A549 (cell line): ENCODE measurements around the gene CABP1. TPM values are rescaled to one million over a fixed set of nuclear protein-coding genes. Genes with fewer than 3 reads are reported as not detected.

ENCODE experiments used
- ATAC-seq, 2 experiments: fragments of 200-7000 bp in 1 of 2; fragments of >200 bp in 1 of 2; cut with Nextera tagmentation in 1 of 2; cut with Tn5 transposase in 1 of 2; 3 replicates each; pipeline versions ENCODE4 v1.8.0 to v1.9.1; 2018 to 2020; ENCODE audit warnings: mild to moderate bottlenecking in 1 of 2, moderate library complexity in 1 of 2
- CTCF ChIA-PET: fragments of 300-600 bp; sonication (Branson Sonifier 250); formaldehyde crosslinking; extraction: SDS; loops from one replicate; lab custom pipeline; 2021; ENCODE audit warnings: antibody characterized with exemption, inconsistent platforms; lab: Yijun Ruan, JAX
- POLR2A ChIA-PET: fragments of 350-600 bp; formaldehyde crosslinking; extraction: SDS; loops from one replicate; lab custom pipeline; 2021; ENCODE audit warnings: antibody characterized with exemption, inconsistent platforms; lab: Yijun Ruan, JAX
- DNase-seq, 2 experiments: peaks; one replicate each; pipeline versions ENCODE4 v3.0.0 to v3.0.0-alpha.2; 2011 to 2016; ENCODE audit warnings: low read depth in 1 of 2, low spot score in 1 of 2
- FAIRE-seq: peaks from 2 replicates; lab custom pipeline; 2011; peaks lifted over from hg19 to GRCh38; lab: Jason Lieb, UNC
- H3K27ac ChIP-seq, 2 experiments: fragments of >200 bp; sonication (Bioruptor Twin); formaldehyde crosslinking; 3 replicates each; pipeline ENCODE4 v1.5.1; 2016 to 2017
- H3K4me1 ChIP-seq: fragments of >200 bp; sonication (Bioruptor Twin); formaldehyde crosslinking; 3 replicates; pipeline ENCODE4 v1.6.1; 2016
- H3K4me2 ChIP-seq: fragments of >200 bp; sonication (Bioruptor Twin); formaldehyde crosslinking; 3 replicates; pipeline ENCODE4 v1.6.1; 2016
- H3K4me3 ChIP-seq: fragments of >200 bp; sonication (Bioruptor Twin); formaldehyde crosslinking; 3 replicates; pipeline ENCODE4 v1.5.1; 2016
- H3K9me3 ChIP-seq: fragments of >200 bp; sonication (Bioruptor Twin); formaldehyde crosslinking; 3 replicates; pipeline ENCODE4 v1.6.1; 2016
- BHLHE40 ChIP-seq: IDR thresholded peaks from 2 replicates; pipeline ENCODE4 v1.6.1; 2012; ENCODE audit warnings: low read depth, low read length, inconsistent platforms
- CBX2 ChIP-seq: fragments of 200-600 bp; sonication (generic); IDR thresholded peaks from 2 replicates; pipeline ENCODE4 v1.6.1; 2016; ENCODE audit warnings: low read depth, mild to moderate bottlenecking, borderline replicate concordance
- CBX8 ChIP-seq: fragments of 200-600 bp; sonication (generic); IDR thresholded peaks from 2 replicates; pipeline ENCODE4 v1.6.1; 2016
- CEBPB ChIP-seq, 2 experiments: fragments of >200 bp in 1 of 2; sonication (Bioruptor Twin) in 1 of 2; formaldehyde crosslinking in 1 of 2; IDR thresholded peaks; 2 replicates each; pipeline ENCODE4 v1.6.1; 2012 to 2016
- CHD2 ChIP-seq: fragments of 150-350 bp; IDR thresholded peaks from 2 replicates; pipeline ENCODE4 v1.6.1; 2014; ENCODE audit warnings: low read length; ENCODE audit not compliant: partially characterized antibody
- CTCF ChIP-seq: fragments of >200 bp; sonication (Bioruptor Twin); formaldehyde crosslinking; IDR thresholded peaks from 3 replicates; pipeline ENCODE4 v1.5.1; 2016
- EP300 ChIP-seq, 2 experiments: fragments of >200 bp; sonication (Bioruptor Twin); formaldehyde crosslinking; IDR thresholded peaks; 2 replicates in 1 of 2; 3 replicates in 1 of 2; pipeline ENCODE4 v1.6.1; 2016 to 2017
- ESRRA ChIP-seq: fragments of 150-350 bp; IDR thresholded peaks from 2 replicates; pipeline ENCODE4 v1.6.1; 2014; ENCODE audit warnings: mild to moderate bottlenecking, low read length, borderline replicate concordance
- FOSL2 ChIP-seq, 2 experiments: fragments of 450-650 bp in 1 of 2; fragments of >200 bp in 1 of 2; sonication (Bioruptor Twin) in 1 of 2; formaldehyde crosslinking; IDR thresholded peaks; 2 replicates each; pipeline versions ENCODE4 v1.5.0 to v1.6.1; 2016 to 2020; ENCODE audit warnings: mild to moderate bottlenecking in 1 of 2, moderate library complexity in 1 of 2
- GATA3 ChIP-seq: IDR thresholded peaks from 2 replicates; pipeline ENCODE4 v1.6.1; 2012; ENCODE audit warnings: borderline replicate concordance
- HDAC2 ChIP-seq: fragments of 200-600 bp; sonication (generic); IDR thresholded peaks from 2 replicates; pipeline ENCODE4 v1.6.1; 2016
- HOXB13 ChIP-seq: fragments of 250-450 bp; sonication (Bioruptor Pico); IDR thresholded peaks from 2 replicates; pipeline ENCODE4 v1.5.0; 2020; ENCODE audit warnings: low read depth, mild to moderate bottlenecking, moderate library complexity
- HOXB5 ChIP-seq: fragments of 250-450 bp; sonication (Bioruptor Pico); IDR thresholded peaks from 2 replicates; pipeline ENCODE4 v1.5.0; 2020; ENCODE audit warnings: mild to moderate bottlenecking, moderate library complexity
- MAZ ChIP-seq: fragments of 150-350 bp; IDR thresholded peaks from 2 replicates; pipeline ENCODE4 v1.6.1; 2014; ENCODE audit warnings: antibody characterized with exemption, low read depth, low read length, borderline replicate concordance
- MYC ChIP-seq: IDR thresholded peaks from 2 replicates; pipeline ENCODE4 v1.6.1; 2012; ENCODE audit warnings: mild to moderate bottlenecking, inconsistent platforms, low read length, improper control_type of control experiment, borderline replicate concordance
- NPAS2 ChIP-seq: fragments of 250-450 bp; sonication (Bioruptor Pico); IDR thresholded peaks from 2 replicates; pipeline ENCODE4 v1.8.0; 2022; ENCODE audit warnings: mild to moderate bottlenecking, moderate library complexity, borderline replicate concordance
- NR3C1 ChIP-seq: fragments of >200 bp; sonication (Bioruptor Twin); formaldehyde crosslinking; IDR thresholded peaks from 3 replicates; pipeline ENCODE4 v1.6.1; 2017
- PHF8 ChIP-seq: fragments of 200-600 bp; sonication (generic); IDR thresholded peaks from 2 replicates; pipeline ENCODE4 v1.6.1; 2016; ENCODE audit warnings: low read depth, mild to moderate bottlenecking, antibody characterized with exemption, moderate library complexity, borderline replicate concordance
- POLR2AphosphoS2 ChIP-seq: conservative IDR thresholded peaks from 2 replicates; pipeline ENCODE4 v1.6.1; 2012; ENCODE audit warnings: low read length, improper control_type of control experiment, inconsistent platforms
- RARB ChIP-seq: fragments of 250-450 bp; sonication (Bioruptor Pico); IDR thresholded peaks from 2 replicates; pipeline ENCODE4 v1.8.0; 2021; ENCODE audit warnings: mild to moderate bottlenecking, moderate library complexity
- RCOR1 ChIP-seq: fragments of 150-350 bp; IDR thresholded peaks from 2 replicates; pipeline ENCODE4 v1.6.1; 2014; ENCODE audit warnings: antibody characterized with exemption, low read length, low read depth
- RNF2 ChIP-seq: fragments of 200-600 bp; sonication (generic); IDR thresholded peaks from 2 replicates; pipeline ENCODE4 v1.6.1; 2016; ENCODE audit warnings: low read depth, mild to moderate bottlenecking, antibody characterized with exemption, moderate library complexity, borderline replicate concordance
- TP53 ChIP-seq: fragments of 250-450 bp; sonication (Bioruptor Pico); IDR thresholded peaks from 2 replicates; pipeline ENCODE4 v1.5.0; 2021; ENCODE audit warnings: mild to moderate bottlenecking, moderate library complexity
- ZSCAN20 ChIP-seq: fragments of 250-450 bp; sonication (Bioruptor Pico); IDR thresholded peaks from 2 replicates; pipeline ENCODE4 v1.8.0; 2022; ENCODE audit warnings: mild to moderate bottlenecking, moderate library complexity
- WGBS: methylation state at CpG from one replicate; pipeline ENCODE4 v1.1.6; 2017; ENCODE audit errors: missing lambda C conversion rate; 5-methylcytosine and 5-hydroxymethylcytosine counted together
- polyA plus RNA-seq, 4 experiments: library from polyadenylated mRNA; depleted of rRNA in 3 of 4; stranded (reverse); fragments of >200 nt; fragmentation: RNase III in 1 of 4; extraction: RNeasy Plus Mini Kit Qiagen cat#74134 plus additional on column Dnase treatment in 1 of 4; gene quantifications; 2 replicates in 3 of 4; 3 replicates in 1 of 4; pipeline ENCODE4 v1.2.3, GENCODE V29; 2011 to 2017
- TF ChIP-seq, protein P1 (sequence below): fragments of 450-650 bp; IDR thresholded peaks from 2 replicates; pipeline ENCODE4 v1.6.1; 2014; ENCODE audit warnings: antibody characterized with exemption
- TF ChIP-seq, protein P2 (sequence below): fragments of 200-600 bp; sonication (generic); IDR thresholded peaks from 2 replicates; pipeline ENCODE4 v1.6.1; 2016; ENCODE audit warnings: antibody characterized with exemption, mild to moderate bottlenecking, moderate library complexity

The CABP1 gene
- polyA plus RNA-seq, 2 of the 4 experiments (the other 2 are of a cell fraction): 0.15 to 0.22 TPM

DNA sequence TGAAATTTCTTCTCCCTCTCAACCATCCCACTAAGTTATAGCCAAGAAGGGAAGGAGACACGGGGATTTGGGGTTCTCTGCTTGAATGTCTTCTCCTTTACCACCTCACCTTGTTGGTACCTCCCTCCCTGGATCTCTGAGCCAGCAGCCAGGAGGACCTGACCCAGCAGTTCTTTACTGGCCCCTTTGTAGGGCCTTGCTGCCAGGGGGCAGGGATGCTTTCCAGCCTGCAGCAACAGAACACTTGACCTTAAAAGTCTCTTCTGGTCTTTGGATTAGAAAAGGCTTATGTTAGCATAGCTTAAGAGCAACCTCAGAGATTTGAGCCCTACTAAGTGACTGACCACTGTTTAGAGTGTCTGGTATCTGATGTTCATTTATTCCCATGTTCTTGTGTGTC, 56.9 kb downstream of the CABP1 start:
- CTCF ChIA-PET: interaction anchor here (3.1 to 19.0 kb wide), 2 partner anchors 13 to 50 kb away, joined by 13 to 137 read pairs; partner anchors contain the start of gene UNC119B
- no peak overlapping the region for H3K27ac ChIP-seq
- H3K4me2 ChIP-seq: no peak overlapping the region
- 67% methylated on average over 1 of the region's 1 CpG for WGBS
- FAIRE-seq (no peak), DNase-seq (no peak), ATAC-seq (no peak)
- no peaks in the 10 kb centered on the region for H3K9me3 ChIP-seq
- H3K4me3 ChIP-seq: no peak overlapping the region
- TF ChIP-seq CBX2 (no peak), HOXB5 (no peak), MYC (no peak), POLR2AphosphoS2 (no peak), ZSCAN20 (CRISPR knock-in tag) (no peak), RARB (CRISPR knock-in tag) (no peak), NPAS2 (no peak), CTCF (no peak), CBX8 (no peak), HOXB13 (CRISPR knock-in tag) (no peak), TP53 (no peak)
- H3K4me1 ChIP-seq: peaks cover 18% of the 10 kb centered on the region
- POLR2A ChIA-PET: no interaction called here

GRCh38 chr12:120698665-120699064, 58.2 kb downstream of the CABP1 start:
- DNase-seq (no peak), ATAC-seq (no peak), FAIRE-seq (no peak)
- ChIA-PET POLR2A (no interaction called here), CTCF (interaction anchor here (0.8 to 19.0 kb wide), 6 partner anchors 12 to 273 kb away, joined by 3 to 137 read pairs (median 4); partner anchors contain the start of gene UNC119B)
- no peak overlapping the region for H3K4me3 ChIP-seq
- no peak overlapping the region for H3K4me2 ChIP-seq
- H3K4me1 ChIP-seq: peaks cover 5% of the 10 kb centered on the region
- no peak overlapping the region for H3K27ac ChIP-seq
- TF ChIP-seq FOSL2 (IDR thresholded peaks at IDR 0.05) (no peak), FOSL2 (CRISPR knock-in tag; IDR thresholded peaks at IDR 0.05) (no peak), MAZ (no peak), CHD2 (no peak), BHLHE40 (no peak), PHF8 (no peak), CEBPB (IDR thresholded peaks at IDR 0.05) (no peak)
- no peaks in the 10 kb centered on the region for H3K9me3 ChIP-seq
- WGBS: 100% methylated on average over 3 of the region's 3 CpGs

GRCh38 chr12:120699553-120699952, 59.1 kb downstream of the CABP1 start:
- CTCF ChIA-PET: interaction anchor here (1.2 to 19.0 kb wide), 5 partner anchors 11 to 272 kb away, joined by 3 to 137 read pairs (median 4); partner anchors contain the start of gene UNC119B
- H3K9me3 ChIP-seq: no peaks in the 10 kb centered on the region
- POLR2A ChIA-PET: no interaction called here
- no peak for FAIRE-seq
- no peaks in the 10 kb centered on the region for H3K4me1 ChIP-seq
- no peak for ATAC-seq
- no peak overlapping the region for H3K4me3 ChIP-seq
- TF ChIP-seq NR3C1: no peak
- TF ChIP-seq GATA3: no peak
- TF ChIP-seq, protein P1, sequence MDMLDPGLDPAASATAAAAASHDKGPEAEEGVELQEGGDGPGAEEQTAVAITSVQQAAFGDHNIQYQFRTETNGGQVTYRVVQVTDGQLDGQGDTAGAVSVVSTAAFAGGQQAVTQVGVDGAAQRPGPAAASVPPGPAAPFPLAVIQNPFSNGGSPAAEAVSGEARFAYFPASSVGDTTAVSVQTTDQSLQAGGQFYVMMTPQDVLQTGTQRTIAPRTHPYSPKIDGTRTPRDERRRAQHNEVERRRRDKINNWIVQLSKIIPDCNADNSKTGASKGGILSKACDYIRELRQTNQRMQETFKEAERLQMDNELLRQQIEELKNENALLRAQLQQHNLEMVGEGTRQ: no peak
- no peak for TF ChIP-seq CTCF
- no peak for TF ChIP-seq RNF2
- TF ChIP-seq ESRRA: no peak
- TF ChIP-seq HDAC2: no peak
- no peak for TF ChIP-seq MYC
- no peak for TF ChIP-seq RCOR1
- no peak for TF ChIP-seq EP300 (IDR thresholded peaks at IDR 0.05)
- TF ChIP-seq, protein P2, sequence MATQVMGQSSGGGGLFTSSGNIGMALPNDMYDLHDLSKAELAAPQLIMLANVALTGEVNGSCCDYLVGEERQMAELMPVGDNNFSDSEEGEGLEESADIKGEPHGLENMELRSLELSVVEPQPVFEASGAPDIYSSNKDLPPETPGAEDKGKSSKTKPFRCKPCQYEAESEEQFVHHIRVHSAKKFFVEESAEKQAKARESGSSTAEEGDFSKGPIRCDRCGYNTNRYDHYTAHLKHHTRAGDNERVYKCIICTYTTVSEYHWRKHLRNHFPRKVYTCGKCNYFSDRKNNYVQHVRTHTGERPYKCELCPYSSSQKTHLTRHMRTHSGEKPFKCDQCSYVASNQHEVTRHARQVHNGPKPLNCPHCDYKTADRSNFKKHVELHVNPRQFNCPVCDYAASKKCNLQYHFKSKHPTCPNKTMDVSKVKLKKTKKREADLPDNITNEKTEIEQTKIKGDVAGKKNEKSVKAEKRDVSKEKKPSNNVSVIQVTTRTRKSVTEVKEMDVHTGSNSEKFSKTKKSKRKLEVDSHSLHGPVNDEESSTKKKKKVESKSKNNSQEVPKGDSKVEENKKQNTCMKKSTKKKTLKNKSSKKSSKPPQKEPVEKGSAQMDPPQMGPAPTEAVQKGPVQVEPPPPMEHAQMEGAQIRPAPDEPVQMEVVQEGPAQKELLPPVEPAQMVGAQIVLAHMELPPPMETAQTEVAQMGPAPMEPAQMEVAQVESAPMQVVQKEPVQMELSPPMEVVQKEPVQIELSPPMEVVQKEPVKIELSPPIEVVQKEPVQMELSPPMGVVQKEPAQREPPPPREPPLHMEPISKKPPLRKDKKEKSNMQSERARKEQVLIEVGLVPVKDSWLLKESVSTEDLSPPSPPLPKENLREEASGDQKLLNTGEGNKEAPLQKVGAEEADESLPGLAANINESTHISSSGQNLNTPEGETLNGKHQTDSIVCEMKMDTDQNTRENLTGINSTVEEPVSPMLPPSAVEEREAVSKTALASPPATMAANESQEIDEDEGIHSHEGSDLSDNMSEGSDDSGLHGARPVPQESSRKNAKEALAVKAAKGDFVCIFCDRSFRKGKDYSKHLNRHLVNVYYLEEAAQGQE: no peak
- no peak overlapping the region for H3K4me2 ChIP-seq
- WGBS: 96% methylated on average over 7 of the region's 7 CpGs
- H3K27ac ChIP-seq: no peak overlapping the region
- DNase-seq: no peak
